ENCODE measurements around the gene KLHL29. TPM values are rescaled to one million over a fixed set of nuclear protein-coding genes. Genes with fewer than 3 reads are reported as not detected.

Gene KLHL29
- polyA plus RNA-seq, 6 donors from 2014 or later = 0.08 to 0.50 (median 0.28) TPM; not detected in 2

DNA sequence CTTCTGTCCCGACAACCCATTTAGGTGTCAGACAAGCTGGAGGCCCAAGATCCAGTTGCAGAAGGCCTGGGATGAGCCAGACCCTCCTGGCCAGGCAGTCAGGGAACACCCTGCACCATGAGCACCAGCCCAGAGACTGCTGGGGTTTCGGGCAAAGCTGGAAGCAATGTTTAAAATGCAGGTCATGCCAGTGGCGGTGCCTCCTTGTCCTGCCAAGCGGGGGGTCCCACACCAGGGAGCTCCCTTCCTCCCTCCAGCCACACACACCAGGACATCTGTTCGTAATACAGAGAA, 311.7 kb downstream of the KLHL29 start:
- Mint-ChIP-seq H3K36me3 (peaks cover 8 to 15% of the 10 kb centered on the region in 2 donors), H3K9me3 (peaks cover 0 to 4% (median 0%) of the 10 kb centered on the region in 7 donors), H3K27me3 (no peaks in the 10 kb centered on the region), H3K4me1 (peaks cover 0 to 3% (median 0%) of the 10 kb centered on the region in 3 donors), H3K27ac (no peak overlapping the region), H3K4me3 (no peak overlapping the region)
- ATAC-seq (ENCODE audit: low read depth in 2 of 2) (no peak), DNase-seq (no peak)

DNA sequence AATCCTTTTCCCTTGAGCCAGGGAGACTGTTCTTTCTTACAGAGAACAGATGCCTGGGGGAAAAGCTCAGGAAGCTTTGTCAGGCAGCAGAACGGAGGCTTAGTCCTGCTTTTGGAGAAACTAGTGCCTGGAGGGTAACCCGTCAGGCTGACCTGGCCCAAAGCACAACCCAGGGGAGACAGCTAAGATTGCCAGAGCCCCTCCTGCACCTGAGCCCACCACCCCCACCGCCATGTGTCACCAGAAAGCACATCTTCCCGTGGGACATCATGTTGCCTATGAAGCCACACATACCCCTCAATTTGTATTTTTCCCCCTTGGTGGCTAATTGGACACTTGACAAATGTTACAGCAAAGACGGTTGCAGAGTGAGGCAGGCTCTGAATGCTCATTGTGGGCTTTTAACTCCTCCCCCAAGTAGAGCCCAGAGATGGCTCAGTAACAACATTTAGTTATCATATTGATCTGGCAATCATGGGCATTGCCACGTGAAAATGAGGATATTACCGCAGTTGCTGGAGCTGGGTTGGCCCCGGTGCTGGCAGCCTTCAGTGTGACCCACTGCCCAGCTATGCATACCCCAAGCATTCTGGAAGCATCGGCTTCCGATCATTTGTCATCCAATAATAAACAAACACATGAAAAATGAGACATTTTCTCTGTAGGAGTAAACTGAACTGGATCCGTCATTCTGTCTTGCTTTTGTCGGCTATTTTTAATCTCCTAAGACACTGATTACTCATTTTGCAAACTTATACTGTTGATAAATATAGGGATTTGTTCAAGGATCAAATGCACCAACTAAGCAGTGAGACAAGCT, 312.5 kb downstream of the KLHL29 start:
- Mint-ChIP-seq H3K27ac (peak overlapping the region in 1 of 6 donors; percentile 3), H3K9me3 (peaks cover 0 to 4% (median 0%) of the 10 kb centered on the region in 7 donors), H3K4me3 (no peak overlapping the region), H3K36me3 (peaks cover 10 to 17% of the 10 kb centered on the region in 2 donors), H3K4me1 (peaks cover 0 to 3% (median 0%) of the 10 kb centered on the region in 3 donors), H3K27me3 (no peaks in the 10 kb centered on the region)
- ATAC-seq (ENCODE audit: low read depth in 2 of 2) (no peak), DNase-seq (no peak)

DNA sequence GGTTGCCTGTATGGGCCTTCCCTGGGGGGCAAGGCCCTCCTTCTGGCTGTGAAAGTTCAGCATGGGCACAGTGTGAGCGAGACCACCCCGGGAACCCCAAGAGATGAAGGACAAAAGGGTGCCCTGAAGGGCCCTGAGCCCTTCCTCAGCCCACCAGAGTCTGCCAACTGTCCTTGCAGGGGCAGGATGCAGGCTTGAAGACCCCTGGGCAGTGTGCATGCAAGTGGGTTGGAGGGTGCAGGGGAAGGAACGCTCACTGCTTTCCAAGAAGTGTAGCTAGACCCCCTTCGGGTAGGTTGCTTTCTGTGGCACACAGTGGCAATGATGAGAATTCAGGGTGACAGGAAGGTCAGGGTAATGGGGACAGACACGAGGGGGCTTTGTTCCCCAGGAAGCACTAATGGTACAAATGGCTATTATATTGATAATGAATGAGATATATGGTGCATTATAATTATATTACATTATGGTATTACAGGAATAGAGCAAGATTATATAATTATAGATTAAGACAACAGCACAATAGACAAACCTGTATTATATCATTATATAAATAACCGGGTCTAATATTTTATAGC, 313.2 kb downstream of the KLHL29 start:
- peaks cover 13 to 20% of the 10 kb centered on the region in 2 donors for H3K36me3 Mint-ChIP-seq
- no peak for DNase-seq
- peaks cover 0 to 4% (median 0%) of the 10 kb centered on the region in 7 donors for H3K9me3 Mint-ChIP-seq
- H3K4me1 Mint-ChIP-seq = peaks cover 0 to 3% (median 0%) of the 10 kb centered on the region in 3 donors
- H3K27me3 Mint-ChIP-seq = no peaks in the 10 kb centered on the region
- no peak overlapping the region for H3K4me3 Mint-ChIP-seq
- H3K27ac Mint-ChIP-seq = peak overlapping the region in 2 of 6 donors; percentile 3 to 57
- no peak for ATAC-seq (ENCODE audit: low read depth in 2 of 2)

DNA sequence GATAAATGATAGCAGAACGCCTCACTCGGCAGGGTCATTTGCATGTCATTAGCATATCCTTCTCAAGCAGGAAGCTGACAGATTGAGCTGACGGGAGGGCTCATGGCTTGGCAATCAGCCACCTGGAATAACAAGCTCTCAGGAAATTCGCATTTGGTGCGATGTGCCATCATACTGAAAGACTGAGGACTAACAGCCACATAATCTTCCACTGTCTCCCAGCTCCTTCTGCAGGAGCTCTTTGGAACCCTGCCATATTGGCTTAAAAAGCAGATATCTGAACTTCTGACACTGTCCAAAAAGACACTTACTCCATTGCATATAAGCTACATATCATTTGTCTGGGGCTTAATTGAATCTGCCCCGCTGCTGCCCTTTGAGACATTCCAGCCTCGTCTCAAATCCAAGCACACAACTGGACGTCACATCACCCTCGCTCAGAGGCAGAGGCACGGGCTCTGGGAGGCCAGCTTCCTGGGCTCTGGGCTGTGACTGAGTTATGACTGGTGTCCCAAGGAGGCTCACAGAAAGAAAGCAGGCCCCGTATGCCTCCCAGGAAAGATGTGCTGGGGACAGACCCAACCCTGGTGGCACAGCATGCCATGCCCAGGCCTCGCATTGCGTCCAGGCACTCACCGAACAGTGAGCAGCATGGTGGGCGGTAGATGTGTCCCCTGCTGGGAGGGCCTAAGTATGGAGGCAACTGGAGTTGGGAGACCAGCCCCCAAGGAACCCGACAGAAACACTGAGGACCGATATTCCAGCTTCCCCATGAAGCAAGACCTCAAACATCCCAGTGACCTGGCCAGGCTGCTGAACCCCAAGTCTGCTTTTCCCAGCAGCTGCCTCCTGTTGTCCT, 314.0 kb downstream of the KLHL29 start:
- no peaks in the 10 kb centered on the region for H3K27me3 Mint-ChIP-seq
- H3K9me3 Mint-ChIP-seq = peaks cover 0 to 4% (median 0%) of the 10 kb centered on the region in 7 donors
- H3K4me1 Mint-ChIP-seq = peaks cover 0 to 3% (median 0%) of the 10 kb centered on the region in 3 donors
- DNase-seq (no peak), ATAC-seq (ENCODE audit: low read depth in 2 of 2) (no peak)
- H3K36me3 Mint-ChIP-seq = peaks cover 13 to 20% of the 10 kb centered on the region in 2 donors
- peak overlapping the region in 2 of 6 donors; percentile 1 to 7 for H3K27ac Mint-ChIP-seq
- no peak overlapping the region for H3K4me3 Mint-ChIP-seq

DNA sequence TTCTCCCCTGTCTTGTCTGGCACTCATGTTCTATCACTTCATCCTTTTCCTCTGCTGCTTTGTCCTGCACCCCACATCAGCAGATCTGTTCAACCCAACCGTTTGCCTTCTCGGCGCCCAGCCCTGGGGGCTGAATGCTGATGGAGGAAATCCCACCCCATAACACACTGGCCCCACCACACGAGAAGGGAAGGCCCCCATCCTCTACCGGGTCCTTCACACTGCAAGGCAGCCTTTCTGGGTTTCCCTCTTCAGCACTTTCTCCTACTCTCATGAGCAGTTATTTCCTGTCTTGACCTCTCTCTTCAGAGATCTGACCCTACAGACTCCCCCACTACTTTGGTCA, 314.6 kb downstream of the KLHL29 start:
- peaks cover 0 to 4% (median 0%) of the 10 kb centered on the region in 7 donors for H3K9me3 Mint-ChIP-seq
- no peaks in the 10 kb centered on the region for H3K27me3 Mint-ChIP-seq
- peak overlapping the region in 2 of 6 donors; percentile 1 to 80 for H3K27ac Mint-ChIP-seq
- H3K36me3 Mint-ChIP-seq = peaks cover 13 to 20% of the 10 kb centered on the region in 2 donors
- H3K4me3 Mint-ChIP-seq = no peak overlapping the region
- peaks cover 0 to 3% (median 0%) of the 10 kb centered on the region in 3 donors for H3K4me1 Mint-ChIP-seq
- ATAC-seq (ENCODE audit: low read depth in 2 of 2) (no peak), DNase-seq (no peak)

DNA sequence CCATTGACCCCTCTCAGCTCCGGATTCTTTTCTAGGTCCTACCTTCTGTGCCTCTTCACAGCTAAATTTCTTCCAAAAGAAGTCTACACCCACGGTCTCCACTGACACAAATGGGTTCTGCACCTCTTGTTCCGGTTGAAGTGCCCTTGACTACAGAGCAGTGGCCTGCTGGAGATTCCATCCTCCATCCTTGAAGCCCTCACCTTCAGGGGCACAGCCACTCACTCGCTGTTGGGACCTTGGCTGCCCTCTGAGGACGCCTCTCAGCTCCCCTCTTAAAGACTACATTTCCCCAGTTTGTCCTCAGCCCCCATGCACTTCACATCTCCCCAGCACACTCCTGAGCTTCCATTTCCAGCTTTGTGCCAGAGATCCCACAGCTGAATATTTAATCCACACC, 315.6 kb downstream of the KLHL29 start:
- Mint-ChIP-seq H3K4me1 (peaks cover 0 to 3% (median 0%) of the 10 kb centered on the region in 3 donors), H3K9me3 (peaks cover 0 to 4% (median 0%) of the 10 kb centered on the region in 7 donors), H3K4me3 (no peak overlapping the region), H3K27ac (no peak overlapping the region), H3K36me3 (peaks cover 18 to 20% of the 10 kb centered on the region in 2 donors), H3K27me3 (no peaks in the 10 kb centered on the region)
- no peak for DNase-seq
- no peak for ATAC-seq (ENCODE audit: low read depth in 2 of 2)

DNA sequence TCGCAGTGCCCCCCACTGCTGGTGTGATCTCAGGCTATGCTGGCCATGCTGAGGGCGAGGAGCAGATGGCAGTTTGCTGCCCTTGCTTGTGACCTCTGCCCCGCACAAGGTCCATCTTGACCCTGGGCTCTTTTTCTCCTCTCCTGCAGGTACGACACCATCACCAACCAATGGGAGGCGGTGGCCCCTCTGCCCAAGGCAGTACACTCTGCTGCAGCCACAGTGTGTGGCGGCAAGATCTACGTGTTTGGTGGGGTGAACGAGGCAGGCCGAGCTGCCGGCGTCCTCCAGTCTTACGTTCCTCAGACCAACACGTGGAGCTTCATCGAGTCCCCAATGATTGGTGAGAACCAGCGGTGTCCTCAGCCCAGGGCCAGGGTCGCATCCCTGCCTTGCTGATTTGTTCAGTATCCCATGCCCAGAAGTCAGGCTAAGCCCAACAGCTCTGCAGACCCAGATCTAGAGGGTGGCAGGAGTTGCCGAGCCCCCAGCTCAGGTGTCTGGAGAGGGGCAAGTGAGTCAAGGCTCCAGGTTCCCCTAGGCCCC, 318.1 kb downstream of the KLHL29 start:
- Mint-ChIP-seq H3K27ac (no peak overlapping the region), H3K4me3 (no peak overlapping the region), H3K27me3 (no peaks in the 10 kb centered on the region), H3K36me3 (peaks cover 26 to 33% of the 10 kb centered on the region in 2 donors), H3K4me1 (peaks cover 0 to 3% (median 0%) of the 10 kb centered on the region in 3 donors), H3K9me3 (peaks cover 0 to 4% (median 0%) of the 10 kb centered on the region in 7 donors)
- ATAC-seq (ENCODE audit: low read depth in 2 of 2) (no peak), DNase-seq (no peak)

DNA sequence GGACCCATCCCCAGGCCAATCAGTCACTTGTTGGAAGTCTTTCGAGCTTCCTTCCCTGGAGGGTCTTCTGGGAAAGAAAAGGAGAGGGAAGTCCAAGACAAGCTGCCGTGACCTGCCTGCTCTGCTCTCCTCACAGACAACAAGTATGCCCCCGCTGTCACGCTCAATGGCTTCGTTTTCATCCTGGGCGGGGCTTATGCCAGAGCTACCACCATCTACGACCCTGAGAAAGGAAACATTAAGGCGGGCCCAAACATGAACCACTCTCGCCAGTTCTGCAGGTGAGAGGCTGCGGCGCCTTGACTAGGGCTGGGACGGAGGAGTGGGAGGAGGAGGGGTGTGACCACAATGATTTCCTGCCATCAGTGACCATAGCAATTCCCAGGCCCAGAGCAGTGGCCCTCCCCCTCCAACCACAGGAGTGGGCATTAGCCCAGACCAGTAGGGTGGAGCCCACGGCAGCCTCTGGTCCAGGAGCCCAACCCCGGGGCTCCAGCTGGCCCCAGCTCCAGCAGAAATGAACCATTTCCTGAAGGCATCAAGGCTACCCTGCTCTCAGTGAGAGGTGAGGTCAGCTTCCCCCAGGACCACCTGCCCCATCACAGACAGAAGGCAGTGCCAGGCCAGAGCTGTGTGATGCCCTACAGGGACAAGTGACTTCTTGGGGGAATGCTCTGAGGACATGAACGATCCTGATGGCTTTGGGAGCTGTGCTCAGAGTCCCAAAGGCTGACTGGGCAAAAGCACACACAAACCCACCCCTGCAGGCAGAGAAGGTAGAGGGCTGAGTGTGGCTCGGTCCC, 318.8 kb downstream of the KLHL29 start:
- Mint-ChIP-seq H3K27ac (no peak overlapping the region), H3K4me1 (peaks cover 0 to 3% (median 0%) of the 10 kb centered on the region in 3 donors), H3K27me3 (no peaks in the 10 kb centered on the region), H3K4me3 (no peak overlapping the region), H3K36me3 (peaks cover 26 to 33% of the 10 kb centered on the region in 2 donors), H3K9me3 (peaks cover 0 to 4% (median 0%) of the 10 kb centered on the region in 7 donors)
- DNase-seq (no peak), ATAC-seq (ENCODE audit: low read depth in 2 of 2) (no peak)

DNA sequence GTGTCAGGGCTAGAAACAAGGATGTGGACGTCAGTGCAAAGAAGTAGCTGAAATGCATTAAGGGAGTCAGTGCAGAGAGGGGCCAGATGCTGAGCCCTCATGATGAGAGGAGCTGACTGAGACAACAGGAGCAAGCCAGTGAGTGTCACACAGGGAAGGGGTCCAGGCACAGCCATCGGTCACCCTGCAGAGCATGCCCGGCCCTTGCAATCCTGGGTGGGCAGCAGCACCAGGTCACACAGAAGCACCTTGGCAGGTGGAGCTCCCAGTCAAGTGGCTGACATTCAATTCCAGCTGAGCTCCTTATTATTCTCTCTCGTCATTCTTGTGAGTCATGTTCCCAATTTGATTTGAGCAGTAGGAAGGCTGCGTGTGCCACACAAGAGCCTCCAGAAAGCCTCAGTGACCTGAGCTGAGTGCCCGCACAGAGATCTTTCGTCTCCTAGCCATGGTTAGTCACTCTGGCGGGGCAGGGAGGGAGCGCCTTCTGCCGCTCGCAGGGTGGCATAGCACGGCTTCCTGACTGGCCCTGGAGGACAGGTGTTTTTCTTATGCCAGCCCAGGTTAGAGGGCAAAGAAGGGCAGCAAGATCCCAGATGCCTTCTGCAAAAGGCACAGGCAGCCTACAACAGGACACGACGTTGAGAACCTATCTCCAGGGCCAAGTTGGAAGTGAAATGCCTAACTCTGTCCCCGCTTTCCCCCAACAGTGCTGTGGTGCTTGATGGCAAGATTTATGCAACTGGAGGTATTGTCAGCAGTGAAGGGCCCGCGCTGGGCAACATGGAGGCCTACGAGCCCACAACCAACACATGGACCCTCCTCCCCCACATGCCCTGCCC, 321.0 kb downstream of the KLHL29 start:
- Mint-ChIP-seq H3K4me3 (no peak overlapping the region), H3K4me1 (no peaks in the 10 kb centered on the region), H3K36me3 (peaks cover 29 to 31% of the 10 kb centered on the region in 2 donors), H3K9me3 (no peaks in the 10 kb centered on the region), H3K27me3 (no peaks in the 10 kb centered on the region), H3K27ac (no peak overlapping the region)
- ATAC-seq (ENCODE audit: low read depth in 2 of 2) (no peak), DNase-seq (no peak)

DNA sequence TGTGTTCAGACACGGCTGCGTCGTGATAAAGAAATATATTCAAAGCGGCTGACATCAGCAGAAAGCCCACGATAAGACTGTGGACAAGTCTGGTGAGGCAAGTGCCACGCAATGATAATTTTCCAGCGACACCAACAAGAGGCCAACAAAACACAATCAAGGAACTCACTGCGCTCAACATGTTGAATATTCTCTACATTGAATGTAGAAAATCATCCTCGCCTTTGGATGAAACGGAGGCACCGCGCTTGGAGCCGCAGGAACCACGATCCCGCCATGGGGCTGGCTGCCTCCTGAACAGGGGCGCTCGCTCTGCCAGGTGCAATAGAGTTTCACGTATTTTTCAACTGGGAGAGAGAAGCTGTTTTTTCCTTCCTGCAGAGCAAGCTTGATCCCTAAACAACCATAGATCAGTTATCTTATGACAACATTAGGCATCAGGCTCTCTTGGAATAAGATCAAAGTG, 321.7 kb downstream of the KLHL29 start:
- ATAC-seq (ENCODE audit: low read depth in 2 of 2) (no peak), DNase-seq (no peak)
- Mint-ChIP-seq H3K36me3 (peaks cover 26 to 31% of the 10 kb centered on the region in 2 donors), H3K27me3 (no peaks in the 10 kb centered on the region), H3K27ac (no peak overlapping the region), H3K9me3 (no peaks in the 10 kb centered on the region), H3K4me3 (no peak overlapping the region), H3K4me1 (no peaks in the 10 kb centered on the region)

DNA sequence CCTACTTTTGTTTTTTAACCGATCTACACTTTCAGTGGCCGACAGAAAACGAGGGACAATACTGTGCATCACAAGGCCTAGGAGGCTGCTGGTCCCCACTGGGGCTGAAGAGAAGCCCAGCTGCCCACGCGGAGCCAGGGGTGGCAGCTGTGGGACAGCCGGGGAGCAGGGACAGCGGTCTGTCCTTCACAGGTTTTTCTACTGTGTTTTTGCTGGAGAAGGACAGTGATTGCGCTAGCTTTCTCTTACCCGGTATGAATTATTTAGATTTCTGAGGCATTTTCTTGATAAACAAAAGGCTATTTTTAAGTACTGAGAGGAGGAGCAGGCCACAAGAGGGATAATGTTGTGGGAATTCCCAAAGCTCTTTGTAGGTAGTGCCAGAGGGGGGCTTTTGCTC, 322.1 kb downstream of the KLHL29 start:
- Mint-ChIP-seq H3K4me3 (no peak overlapping the region), H3K36me3 (peaks cover 26 to 31% of the 10 kb centered on the region in 2 donors), H3K9me3 (no peaks in the 10 kb centered on the region), H3K27me3 (no peaks in the 10 kb centered on the region), H3K4me1 (no peaks in the 10 kb centered on the region), H3K27ac (no peak overlapping the region)
- no peak for DNase-seq
- ATAC-seq (ENCODE audit: low read depth in 2 of 2) = no peak

DNA sequence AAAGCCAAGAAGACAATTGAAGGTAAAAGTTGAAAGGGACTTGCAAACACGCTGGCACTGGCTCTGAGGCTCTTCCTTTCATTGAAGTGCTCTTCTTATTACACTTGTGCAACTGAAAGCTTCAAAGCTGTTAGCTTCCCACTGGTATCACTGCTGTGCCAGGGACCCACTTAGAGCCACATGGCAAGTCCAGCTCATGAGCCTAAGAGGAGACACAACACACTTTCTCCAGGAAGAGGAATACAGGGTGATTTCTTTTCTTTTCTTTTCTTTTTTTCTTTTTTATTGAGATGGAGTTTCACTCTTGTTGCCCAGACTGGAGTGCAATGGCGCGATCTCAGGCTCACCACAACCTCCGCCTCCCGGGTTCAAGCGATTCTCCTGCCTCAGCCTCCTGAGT, 323.8 kb downstream of the KLHL29 start:
- no peak for ATAC-seq (ENCODE audit: low read depth in 2 of 2)
- Mint-ChIP-seq H3K36me3 (peaks cover 21 to 26% of the 10 kb centered on the region in 2 donors), H3K4me3 (no peak overlapping the region), H3K4me1 (no peaks in the 10 kb centered on the region), H3K9me3 (no peaks in the 10 kb centered on the region), H3K27me3 (no peaks in the 10 kb centered on the region), H3K27ac (peak overlapping the region in 1 of 6 donors; percentile 33)
- DNase-seq = no peak
